Stimulated activated naive CD8-positive, alpha-beta T cell treated with anti-CD3 and anti-CD28 coated beads, Interleukin-15, Interleukin-2, amounts not matched to agents 100 U/mL and 50 U/mL, for 24 hours (primary cell): ENCODE data around the gene GTF2F1.
"Not testable (repeated sequence)": the region's sequence is repeated elsewhere in the genome, so short reads cannot be mapped to it uniquely, and the experiment has no call there.

Experiments
- ATAC-seq: fragments of 150-1000 bp; cut with Tn5 transposase; one replicate; pipeline ENCODE4 v1.10.0; 2021
- DNase-seq: peaks from one replicate; pipeline ENCODE4 v3.0.0; 2021

The GTF2F1 gene

GRCh38 chr19:6355321-6356040 is 37.5 kb downstream of the GTF2F1 start:
- not testable (repeated sequence) for DNase-seq, ATAC-seq

GRCh38 chr19:6354098-6354674 is 38.8 kb downstream of the GTF2F1 start:
- DNase-seq (no peak), ATAC-seq (no peak)

- DNase-seq (no peak), ATAC-seq (no peak)
Observed at GRCh38 chr19:6352381-6353165, 40.4 kb downstream of the GTF2F1 start.

- DNase-seq (no peak), ATAC-seq (no peak)
Observed at GRCh38 chr19:6350688-6351087, 42.3 kb downstream of the GTF2F1 start.

GRCh38 chr19:6349271-6349670 is 43.7 kb downstream of the GTF2F1 start:
- DNase-seq, ATAC-seq: not testable (repeated sequence)

- no peak for ATAC-seq
Observed at GRCh38 chr19:6343462-6343861, 49.5 kb downstream of the GTF2F1 start.

GRCh38 chr19:6340493-6341201 is 52.3 kb downstream of the GTF2F1 start:
- DNase-seq: no peak

More at GRCh38 chr19:6343462-6343861, 49.5 kb downstream of the GTF2F1 start:
- DNase-seq: no peak

GRCh38 chr19:6334490-6335285 is 58.3 kb downstream of the GTF2F1 start:
- ATAC-seq (no peak), DNase-seq (no peak)

More at GRCh38 chr19:6340493-6341201, 52.3 kb downstream of the GTF2F1 start:
- ATAC-seq: peak; percentile 52

GRCh38 chr19:6333439-6333838 is 59.5 kb downstream of the GTF2F1 start, which contains the start of gene ACER1:
TSS of gene ACER1 (minus strand) at chr19:6333612. CDS start at chr19:6333551, 61 bp downstream.
- ATAC-seq (no peak), DNase-seq (no peak)
